GM18499 (cell line): ENCODE results near the gene ARSB.

Experiments
- ATAC-seq: cut with Tn5 transposase; IDR thresholded peaks from one replicate; pipeline ENCODE4 v1.9.1; 2021; ENCODE audit warnings: moderate number of reproducible peaks; ENCODE audit not compliant: insufficient read depth, unreplicated experiment

ARSB gene

GRCh38 chr5:78810098-78810920 lies 174.8 kb downstream of the ARSB start:
- no peak for ATAC-seq

DNA sequence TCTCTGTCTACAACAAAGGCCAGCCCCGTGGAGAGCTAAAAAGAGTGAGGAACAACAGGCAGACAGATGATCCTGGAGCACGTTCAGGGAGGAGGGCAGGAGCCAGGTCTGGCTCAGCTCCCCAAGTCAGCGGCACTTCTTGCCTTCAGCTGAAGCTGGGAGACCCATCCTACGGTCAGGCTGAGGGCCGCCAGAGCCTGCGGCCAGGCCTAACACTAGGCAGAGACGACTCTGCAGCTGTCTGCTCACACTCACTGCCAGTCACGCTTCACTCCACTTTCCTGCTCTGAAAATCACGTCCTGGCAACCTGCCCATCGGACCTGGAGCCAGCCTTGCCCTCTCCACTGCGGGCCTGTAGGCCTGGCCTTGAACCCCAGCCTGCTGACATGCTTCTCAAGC lies 175.7 kb downstream of the ARSB start:
- ATAC-seq = no peak

DNA sequence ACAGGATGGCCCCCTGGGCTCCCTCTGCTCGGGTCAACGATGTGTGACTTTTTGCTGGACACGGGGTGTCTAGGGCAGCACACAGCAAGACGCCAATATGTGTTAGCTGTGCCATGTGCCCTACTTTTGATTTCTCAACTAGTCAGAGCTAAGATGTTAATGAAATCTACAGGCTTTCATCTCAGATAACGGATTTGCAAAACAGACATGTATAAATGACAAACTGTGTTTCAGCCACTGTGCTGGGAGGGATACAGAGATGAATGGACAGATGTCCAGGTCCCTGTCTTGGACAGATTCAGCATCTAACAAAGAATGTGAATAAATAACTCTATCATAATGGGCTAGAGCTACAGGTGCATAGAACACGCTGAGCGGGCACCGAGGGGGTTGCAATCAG lies 176.3 kb downstream of the ARSB start:
- ATAC-seq = no peak

GRCh38 chr5:78808380-78808779 lies 176.7 kb downstream of the ARSB start:
- ATAC-seq = no peak

GRCh38 chr5:78806544-78806943 lies 178.6 kb downstream of the ARSB start:
- no peak for ATAC-seq

DNA sequence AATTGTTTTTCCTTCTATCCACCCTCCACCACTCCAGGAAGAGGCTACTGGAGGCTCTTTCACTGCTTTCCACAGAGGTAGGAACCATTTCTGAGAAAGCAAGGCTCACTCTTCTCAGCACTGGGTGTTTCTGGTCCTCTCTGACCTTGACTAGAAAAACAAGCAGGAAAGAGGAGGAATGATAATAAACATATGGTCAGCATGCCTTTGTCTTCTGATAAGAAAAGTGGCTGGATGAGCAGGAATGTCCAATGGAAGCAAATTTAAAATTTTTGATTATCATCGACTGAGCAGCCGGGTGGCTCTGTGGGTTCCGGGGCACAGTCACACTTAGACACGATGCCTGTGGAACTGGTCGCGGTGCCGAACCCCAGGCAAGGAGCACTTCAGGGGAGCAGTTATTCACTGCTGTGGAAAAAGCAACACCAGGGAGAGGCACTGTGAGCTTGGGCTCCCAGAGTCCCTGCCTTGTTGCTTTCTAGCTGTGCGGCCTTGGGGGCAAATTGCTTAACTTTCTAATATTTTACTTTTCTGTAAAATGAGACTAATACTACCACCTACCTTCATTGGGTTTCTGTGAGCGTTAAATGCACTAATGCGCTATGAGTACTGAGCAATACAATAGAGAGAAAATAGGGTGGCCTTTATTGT lies 179.5 kb downstream of the ARSB start:
- no peak for ATAC-seq

GRCh38 chr5:78804995-78805394 lies 180.1 kb downstream of the ARSB start:
- no peak for ATAC-seq

DNA sequence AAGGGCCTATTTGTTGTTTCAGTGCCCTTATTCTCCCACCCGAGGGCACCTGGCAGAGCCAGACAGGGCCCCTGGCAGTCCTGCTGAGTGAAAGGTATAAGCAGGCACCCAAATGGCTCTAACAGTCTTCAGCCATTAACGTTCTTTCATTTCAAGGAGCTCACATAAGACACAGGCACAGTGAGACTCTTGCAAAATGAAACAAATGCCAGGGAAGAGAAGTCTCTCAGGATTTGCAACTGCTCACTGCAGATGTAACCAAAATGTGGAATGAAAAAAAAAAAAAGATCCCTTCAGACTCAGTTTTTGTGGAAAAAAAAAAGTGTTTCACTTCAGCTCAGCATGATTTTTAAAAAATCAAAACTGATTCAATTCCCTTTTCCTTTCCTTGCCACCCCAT lies 181.2 kb downstream of the ARSB start:
- no peak for ATAC-seq

- ATAC-seq = no peak
These were observed 181.8 kb downstream of the ARSB start for GRCh38 chr5:78803353-78803752.

DNA sequence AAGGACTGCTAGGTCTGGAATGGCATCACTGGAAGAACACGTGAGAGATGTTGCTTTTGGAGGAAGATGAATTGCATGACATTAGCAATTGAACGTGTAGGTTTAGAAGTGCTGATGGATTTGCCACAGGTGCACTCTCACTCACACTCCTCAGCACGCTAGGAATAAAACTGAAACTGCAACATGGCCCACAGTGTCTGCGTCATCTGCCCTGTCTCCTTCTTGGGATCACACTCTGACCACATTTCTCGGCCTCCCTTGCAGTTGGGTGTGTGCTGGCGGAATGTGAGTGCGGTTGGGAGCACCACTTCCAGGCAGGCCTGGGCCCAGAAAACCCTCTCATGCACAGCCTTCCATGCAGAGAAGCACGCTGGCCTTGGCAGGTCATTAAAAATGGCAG lies 183.7 kb downstream of the ARSB start:
- ATAC-seq = no peak

DNA sequence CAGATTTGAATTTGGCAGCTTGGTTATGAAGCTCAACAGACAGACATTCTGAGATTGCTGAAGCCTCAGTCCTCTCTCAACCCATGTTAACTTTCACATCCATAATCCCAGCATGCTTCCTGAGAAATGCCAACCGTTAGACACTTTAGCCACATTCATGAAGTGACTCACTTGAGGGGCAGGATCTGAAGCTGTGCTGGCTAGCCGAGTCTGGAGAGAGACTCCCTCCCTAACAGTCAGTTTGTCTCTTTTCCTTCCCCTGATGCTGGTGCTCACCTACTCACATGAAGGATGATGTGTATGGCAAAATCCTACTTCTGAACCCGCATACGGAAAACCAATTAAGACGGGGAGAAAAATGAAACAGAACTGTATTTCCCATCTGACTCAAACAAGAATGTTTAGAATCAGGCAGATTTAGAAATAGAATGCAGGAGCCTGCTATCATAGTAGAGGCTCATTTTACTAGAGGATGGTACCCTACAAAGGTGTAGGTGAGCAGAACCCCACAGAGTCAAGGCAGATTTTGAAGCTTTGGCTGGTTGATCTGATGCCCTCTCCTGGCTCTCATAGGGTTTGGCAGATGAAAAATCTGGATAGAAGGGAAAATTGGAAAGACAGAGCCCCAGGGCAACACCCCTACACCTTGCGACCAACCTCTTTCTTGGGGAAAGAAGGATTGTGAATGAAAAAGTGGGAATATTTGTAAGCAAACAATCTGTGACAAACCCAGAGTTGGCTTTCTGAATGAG lies 185.7 kb downstream of the ARSB start:
- ATAC-seq = no peak

GRCh38 chr5:78798673-78799029 lies 186.5 kb downstream of the ARSB start:
- ATAC-seq = no peak

- no peak for ATAC-seq
These were observed 187.0 kb downstream of the ARSB start for GRCh38 chr5:78797936-78798672.

- ATAC-seq = no peak
These were observed 189.4 kb downstream of the ARSB start for GRCh38 chr5:78795757-78796156.

DNA sequence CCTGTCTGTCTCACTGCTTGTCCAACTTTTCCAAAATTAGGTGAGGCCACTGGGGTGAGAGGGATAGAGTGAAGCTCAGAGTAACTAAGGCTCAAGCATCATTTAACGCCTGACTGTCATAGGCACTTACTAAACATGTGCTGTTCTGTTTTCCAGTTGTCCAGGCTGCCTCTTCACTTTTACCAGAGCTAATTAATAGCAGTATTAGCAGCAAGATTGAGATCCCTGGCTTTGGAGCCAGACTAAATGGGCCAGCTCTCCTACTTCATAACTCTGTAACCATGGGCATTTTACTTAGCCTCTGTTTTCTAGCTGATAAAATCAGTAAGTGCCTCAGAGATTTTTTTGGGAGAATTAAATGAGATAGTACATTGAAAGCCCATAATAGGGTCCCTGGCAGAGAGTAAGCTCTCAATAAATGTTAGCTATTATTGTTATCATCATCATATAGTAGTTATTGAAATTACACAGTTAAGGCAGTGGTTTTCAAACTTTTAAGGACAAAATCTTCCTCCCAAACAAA lies 190.4 kb downstream of the ARSB start:
- no peak for ATAC-seq

DNA sequence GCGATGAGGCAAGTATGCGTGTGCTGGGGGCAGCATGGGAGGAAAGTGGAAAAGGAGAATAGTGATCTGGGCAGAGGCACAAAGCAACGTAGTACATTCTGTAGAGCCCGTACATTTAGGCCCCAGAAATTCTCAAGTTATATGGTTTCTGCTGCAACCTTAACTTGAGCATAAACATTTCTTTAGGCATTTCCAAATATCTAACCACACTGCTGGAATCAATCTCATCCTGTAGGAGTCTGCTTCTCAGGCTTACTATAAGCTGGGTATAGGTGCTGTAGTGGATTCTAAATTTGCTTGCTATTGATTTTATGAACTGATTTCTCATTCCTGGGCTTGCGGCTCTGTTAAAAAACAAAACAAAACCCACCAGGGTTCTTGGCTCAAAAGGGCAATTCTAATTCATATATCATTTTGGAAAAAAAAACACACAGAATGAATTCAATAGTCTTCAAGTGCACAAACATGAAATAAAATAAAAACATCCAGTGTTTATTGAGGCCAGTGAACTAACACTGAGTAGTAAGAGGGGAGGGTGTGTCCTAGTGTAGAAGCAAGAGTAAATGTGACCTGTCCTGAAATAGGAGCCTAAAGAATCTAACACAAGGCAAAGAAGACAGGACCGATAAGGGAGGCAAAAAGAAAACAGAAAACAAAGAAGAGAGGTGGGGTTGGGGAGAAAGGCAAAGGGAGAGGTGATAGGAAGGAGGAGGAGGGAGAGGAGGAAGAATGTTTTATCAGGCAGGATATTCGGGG lies 191.0 kb downstream of the ARSB start:
- no peak for ATAC-seq

- no peak for ATAC-seq
These were observed 192.6 kb downstream of the ARSB start for GRCh38 chr5:78792345-78793055.

DNA sequence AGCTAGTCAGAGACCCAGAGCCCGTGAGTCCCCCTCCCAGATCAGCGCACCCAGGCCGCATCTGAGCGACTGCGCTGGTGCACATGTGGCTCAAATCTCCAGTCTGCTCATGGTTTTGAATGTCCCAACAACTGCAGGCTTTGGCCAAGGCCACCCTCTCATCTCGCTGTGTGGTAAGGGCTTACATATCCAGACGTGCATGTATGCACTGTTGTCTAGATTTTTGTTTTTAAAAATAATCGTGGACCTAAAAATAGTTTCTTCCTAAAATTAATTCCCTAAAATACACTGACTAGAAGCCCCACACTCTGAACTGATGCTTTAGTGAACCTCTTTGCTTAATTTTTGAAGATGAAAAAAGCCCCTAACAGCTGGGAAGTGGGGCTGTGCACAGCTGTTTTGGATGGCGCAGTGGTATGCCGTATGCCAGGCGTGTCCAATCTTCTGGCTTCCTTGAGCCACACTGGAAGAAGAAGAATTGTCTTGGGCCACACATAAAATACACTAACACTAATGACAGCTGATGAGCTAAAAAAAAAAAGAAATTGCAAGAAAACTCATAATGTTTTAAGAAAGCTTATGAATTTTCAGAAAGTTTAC lies 193.5 kb downstream of the ARSB start:
- ATAC-seq = no peak

DNA sequence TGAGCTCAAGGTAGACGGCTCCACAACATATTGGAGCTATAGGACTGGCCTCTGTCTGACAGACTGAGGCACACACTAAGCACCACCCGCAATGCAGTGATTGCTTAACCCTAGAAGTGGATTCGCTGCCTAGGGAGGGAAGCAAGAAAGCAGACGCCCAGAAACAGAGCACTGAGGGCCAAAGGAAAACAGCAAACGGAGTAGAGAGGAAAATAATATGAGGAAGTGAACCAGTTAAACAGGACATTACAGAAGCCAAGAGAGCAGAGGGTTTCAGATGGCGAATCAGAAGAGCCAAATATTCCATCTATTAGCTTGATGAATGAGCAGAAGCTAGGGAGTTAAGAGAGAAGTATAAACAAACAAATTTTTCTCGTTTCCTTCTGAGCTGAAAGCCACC lies 197.3 kb downstream of the ARSB start:
- no peak for ATAC-seq
